ENCODE data around the gene KLHL15. TPM values are rescaled to one million over a fixed set of nuclear protein-coding genes. Genes with fewer than 3 reads are reported as not detected.

Gene KLHL15
- total and polyA plus RNA-seq, 2 donors (not counting 3 experiments of a cell fraction or from before 2014, with no cell fraction given), result 1.4 to 3.6 TPM

- Histone ChIP-seq H3K27ac (ENCODE audit: insufficient read depth, low read depth, low read length) (no peak overlapping the region), H3K4me1 (ENCODE audit: control insufficient read depth, extremely low read depth, insufficient read depth, low read length) (no peaks in the 10 kb centered on the region), H3K9me3 (replicated peaks; ENCODE audit: control insufficient read depth, insufficient read depth, low read length) (no peaks in the 10 kb centered on the region), H2AFZ (ENCODE audit: low read depth, low read length) (no peak overlapping the region), H3K36me3 (ENCODE audit: control insufficient read depth in 2 of 2, extremely low read depth in 1 of 2, insufficient read depth in 2 of 2, low read length in 2 of 2) (no peaks in the 10 kb centered on the region), H3K79me2 (ENCODE audit: control insufficient read depth, insufficient read depth, low read length) (no peaks in the 10 kb centered on the region), H3K4me3 (replicated peaks in 1 of 3; ENCODE audit: insufficient read depth in 1 of 3, low read depth in 1 of 3, low read length in 3 of 3) (no peak overlapping the region), H3K27me3 (ENCODE audit: control insufficient read depth in 2 of 2, insufficient read depth in 2 of 2, low read length in 2 of 2) (no peaks in the 10 kb centered on the region), H3K9me1 (replicated peaks; ENCODE audit: control insufficient read depth, extremely low read depth, insufficient read depth, low read length) (no peaks in the 10 kb centered on the region), H3K9ac (replicated peaks; ENCODE audit: extremely low read depth, insufficient read depth, low read length) (no peak overlapping the region), H4K20me1 (replicated peaks; ENCODE audit: control insufficient read depth, extremely low read depth, insufficient read depth, low read length) (no peaks in the 10 kb centered on the region), H3K4me2 (ENCODE audit: insufficient read depth, low read length) (no peak overlapping the region)
- dilution Hi-C loops (cut with MboI; ENCODE audit: extremely low pct_ligation_motif_present, low sequenced_read_pairs), result no loop called here
- DNase-seq (ENCODE audit: low read depth, low spot score) (no peak), FAIRE-seq (peak; percentile 64)
- ChIA-PET POLR2A (no interaction called here), CTCF (interaction anchor here (1.6 kb wide), 1 partner anchor 389 kb away, joined by 3 read pairs; no protein-coding TSS in a partner anchor)
- intact Hi-C loops (cut with micrococcal nuclease), result no loop called here
- no TSS peak for BruUV-seq (replicated peaks)
- TF ChIP-seq CTCF (IDR thresholded peaks at IDR 0.05; ENCODE audit: extremely low read depth in 1 of 2, insufficient read depth in 1 of 2, low read depth in 1 of 2, low read length in 2 of 2), result no peak
- no peak for TF ChIP-seq POLR2A (IDR thresholded peaks at IDR 0.05; ENCODE audit: low read depth, low read length)
- TF ChIP-seq JUN (IDR thresholded peaks at IDR 0.05; ENCODE audit: borderline replicate concordance, insufficient read depth, insufficient read length, low read depth), result no peak
- no peak for TF ChIP-seq FOS (IDR thresholded peaks at IDR 0.05; ENCODE audit: borderline replicate concordance, insufficient read depth, low read length)
- no peak for TF ChIP-seq MAX (IDR thresholded peaks at IDR 0.05; ENCODE audit: insufficient read depth, insufficient read length)
- TF ChIP-seq EZH2 (IDR thresholded peaks at IDR 0.05; ENCODE audit: borderline replicate concordance, low read depth, low read length, severe bottlenecking), result no peak
- TF ChIP-seq POLR2AphosphoS5 (IDR thresholded peaks at IDR 0.05; ENCODE audit: insufficient read depth, low read depth, low read length), result no peak
- TF ChIP-seq MYC (IDR thresholded peaks at IDR 0.05; ENCODE audit: low read depth, low read length), result no peak
- no peak for TF ChIP-seq GATA2 (IDR thresholded peaks at IDR 0.05; ENCODE audit: insufficient read depth, insufficient read length, low read depth, low read length)
These were observed 45.8 kb downstream of the KLHL15 start for GRCh38 chrX:23981222-23981621.
